ENCODE data around the gene HOXB6.
A peak's percentile ranks its signal among the peaks of the same experiment; 100 is the strongest.

The HOXB6 gene

GRCh38 chr17:48603959-48604769 is 622 bp downstream of the HOXB6 start (continued):
- TF ChIP-seq PRDM2 (tag by site-specific recombination; IDR thresholded peaks at IDR 0.05; ENCODE audit: borderline replicate concordance) (no peak), ZBTB20 (tag by site-specific recombination; IDR thresholded peaks at IDR 0.05) (peak; percentile 38; the same call in 1 of the 2 replicates)

- Histone ChIP-seq H3K9me3 (ENCODE audit: control insufficient read depth, insufficient read depth, low read depth, low read length) (no peaks in the 10 kb centered on the region), H3K36me3 (ENCODE audit: control insufficient read depth in 2 of 2, insufficient read depth in 1 of 2, low read length in 2 of 2) (peaks cover 0 to 14% of the 10 kb centered on the region in 2 experiments; a peak in 1 of 3 replicates), H3K4me1 (ENCODE audit: control insufficient read depth, insufficient read depth, low read length) (peaks cover 41% of the 10 kb centered on the region), H3K4me3 (ENCODE audit: low read depth, low read length) (0 out of 2 replicates have a peak overlapping the region, but pooled peaks have one; percentile 5), H3K27ac (ENCODE audit: extremely low read depth, low read depth, low read length) (peak overlapping the region; percentile 86)
- ChIA-PET POLR2A (interaction anchor here (0.6 to 1.9 kb wide), 4 partner anchors 8 to 30 kb away, joined by 3 to 8 read pairs (median 3); no protein-coding TSS in a partner anchor), CTCF (interaction anchor here (0.5 to 1.9 kb wide), 21 partner anchors 19 to 449 kb away, joined by 3 to 6 read pairs (median 4); no protein-coding TSS in a partner anchor)
- TF ChIP-seq ZNF23 (tag by site-specific recombination; IDR thresholded peaks at IDR 0.05; ENCODE audit: borderline replicate concordance) = no peak
- TF ChIP-seq ZNF596 (tag by site-specific recombination; IDR thresholded peaks at IDR 0.05) = no peak
- no peak for TF ChIP-seq ZNF548 (tag by site-specific recombination; IDR thresholded peaks at IDR 0.05)
- TF ChIP-seq ZNF2 (tag by site-specific recombination; IDR thresholded peaks at IDR 0.05) = peak; percentile 36; the same call in 1 of the 2 replicates
- peak; percentile 67; the same call in 1 of the 2 replicates for TF ChIP-seq HIC1 (tag by site-specific recombination; IDR thresholded peaks at IDR 0.05)
- TF ChIP-seq OSR2 (tag by site-specific recombination; IDR thresholded peaks at IDR 0.05) = 0 out of 2 replicates have a peak, but pooled peaks have one; percentile 13
- no peak for TF ChIP-seq ZNF248 (tag by site-specific recombination; IDR thresholded peaks at IDR 0.05)
- no peak for TF ChIP-seq ZNF600 (tag by site-specific recombination; IDR thresholded peaks at IDR 0.05)
- TF ChIP-seq ZNF658 (tag by site-specific recombination; IDR thresholded peaks at IDR 0.05) = no peak
- TF ChIP-seq ZNF555 (tag by site-specific recombination; conservative IDR thresholded peaks at IDR 0.05) = no peak
- no peak for TF ChIP-seq ZNF560 (tag by site-specific recombination; IDR thresholded peaks at IDR 0.05; ENCODE audit: borderline replicate concordance)
- TF ChIP-seq KLF8 (tag by site-specific recombination; IDR thresholded peaks at IDR 0.05) = no peak
- TF ChIP-seq GLIS2 (tag by site-specific recombination; IDR thresholded peaks at IDR 0.05) = 0 out of 2 replicates have a peak, but pooled peaks have one; percentile 8
- TF ChIP-seq ZNF311 (tag by site-specific recombination; IDR thresholded peaks at IDR 0.05; ENCODE audit: borderline replicate concordance) = no peak
- TF ChIP-seq ZBTB20 (tag by site-specific recombination; IDR thresholded peaks at IDR 0.05) = peak; percentile 42
- TF ChIP-seq ZBTB1 (tag by site-specific recombination; IDR thresholded peaks at IDR 0.05) = no peak
- TF ChIP-seq GFI1B (tag by site-specific recombination; IDR thresholded peaks at IDR 0.05) = no peak
- TF ChIP-seq ZBTB17 (tag by site-specific recombination; IDR thresholded peaks at IDR 0.05) = peak; percentile 65
- TF ChIP-seq ZNF423 (tag by site-specific recombination; IDR thresholded peaks at IDR 0.05) = 0 out of 2 replicates have a peak, but pooled peaks have one; percentile 10
- TF ChIP-seq KLF1 (tag by site-specific recombination; IDR thresholded peaks at IDR 0.05) = no peak
- TF ChIP-seq ZNF623 (tag by site-specific recombination; IDR thresholded peaks at IDR 0.05) = no peak
- no peak for TF ChIP-seq KLF17 (tag by site-specific recombination; IDR thresholded peaks at IDR 0.05)
- TF ChIP-seq BCL11B (tag by site-specific recombination; IDR thresholded peaks at IDR 0.05; ENCODE audit: low read depth) = no peak
- TF ChIP-seq ZNF571 (tag by site-specific recombination; IDR thresholded peaks at IDR 0.05) = no peak
Measured at GRCh38 chr17:48601539-48602425, 3.0 kb downstream of the HOXB6 start.
